ENCODE data around the gene TXLNG. TPM values are rescaled to one million over a fixed set of nuclear protein-coding genes. Genes with fewer than 3 reads are reported as not detected.

Gene TXLNG
- total and polyA plus RNA-seq, 2 of the 13 experiments (the other 11 are each of a cell fraction or from before 2014, with no cell fraction given) = 13.1 to 15.5 TPM

DNA sequence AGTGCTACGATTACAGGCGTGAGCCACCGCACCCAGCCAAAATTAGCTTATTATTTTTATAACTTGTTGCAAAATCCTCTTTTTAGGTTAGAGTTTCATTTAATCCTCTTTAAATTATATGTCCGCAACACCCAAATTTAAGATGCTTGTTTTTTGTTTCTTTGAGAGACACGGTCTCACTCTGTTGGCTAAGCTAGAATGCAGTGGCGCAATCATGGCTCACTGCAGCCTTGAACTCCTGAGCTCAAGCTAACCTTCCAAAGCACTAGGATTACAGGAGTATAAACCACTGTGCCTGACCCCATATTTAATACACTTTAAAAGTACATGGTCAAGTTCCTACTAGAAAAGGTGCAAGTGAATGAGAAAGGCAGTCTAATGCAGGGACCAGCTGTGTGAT lies 81.7 kb downstream of the TXLNG start:
- Histone ChIP-seq H3K27me3 (ENCODE audit: control insufficient read depth in 1 of 2, insufficient read depth in 2 of 2, low read length in 2 of 2) (no peaks in the 10 kb centered on the region; a peak in 1 of 5 replicates), H4K20me1 (ENCODE audit: insufficient read depth, low read length) (peaks cover 7% of the 10 kb centered on the region; the same call in 1 of the 2 replicates), H3K27ac (ENCODE audit: extremely low read length, insufficient read depth, low read length) (peak overlapping the region; percentile 12), H3K79me2 (ENCODE audit: insufficient read depth, low read length) (peaks cover 57% of the 10 kb centered on the region), H3K4me2 (ENCODE audit: low read depth, low read length) (peak overlapping the region; percentile 73), H3K4me1 (ENCODE audit: insufficient read depth, low read length) (peaks cover 33% of the 10 kb centered on the region; the same call in 1 of the 2 replicates), H3K36me3 (replicated peaks in 1 of 2; ENCODE audit: control insufficient read depth in 1 of 2, insufficient read depth in 2 of 2, low read length in 2 of 2) (0 out of 5 replicates have a peak, but pooled peaks cover 1 to 3% of the 10 kb centered on the region in 2 experiments), H2AFZ (ENCODE audit: low read length) (no peak overlapping the region), H3K9me3 (ENCODE audit: low read length) (no peaks in the 10 kb centered on the region), H3K4me3 (replicated peaks in 1 of 3; ENCODE audit: insufficient read depth in 1 of 3, low read depth in 2 of 3, low read length in 3 of 3) (peak overlapping the region; percentile 60 to 76 (median 62); a peak in 3 of 6 replicates), H3K9ac (ENCODE audit: insufficient read depth, low read depth, low read length) (no peak overlapping the region)
- intact Hi-C loops (cut with micrococcal nuclease; ENCODE audit: unreplicated experiment) (no loop called here), in situ Hi-C loops (cut with HindIII; ENCODE audit: extremely low pct_ligation_motif_present, low pct_unique_long_range_greater_than_20kb) (no loop called here)
- TF ChIP-seq GATAD2A (CRISPR knock-in tag; IDR thresholded peaks at IDR 0.05) (peak; percentile 40; the same call in 1 of the 2 replicates), SUZ12 (IDR thresholded peaks at IDR 0.05; ENCODE audit: low read depth, low read length) (no peak), NR2F6 (IDR thresholded peaks at IDR 0.05) (peak; percentile 32; the same call in 1 of the 2 replicates), NR2F6 (CRISPR knock-in tag; IDR thresholded peaks at IDR 0.05) (peak; percentile 41; the same call in 1 of the 2 replicates), KLF6 (CRISPR knock-in tag; IDR thresholded peaks at IDR 0.05) (no peak), HOXD1 (CRISPR knock-in tag; IDR thresholded peaks at IDR 0.05) (no peak), IRF2 (CRISPR knock-in tag; IDR thresholded peaks at IDR 0.05) (0 out of 2 replicates have a peak, but pooled peaks have one; percentile 17), CEBPG (CRISPR knock-in tag; IDR thresholded peaks at IDR 0.05) (peak; percentile 84), BCL6 (CRISPR knock-in tag; IDR thresholded peaks at IDR 0.05) (0 out of 2 replicates have a peak, but pooled peaks have one; percentile 18), ZNF263 (CRISPR knock-in tag; IDR thresholded peaks at IDR 0.05) (no peak), CEBPB (IDR thresholded peaks at IDR 0.05; ENCODE audit: borderline replicate concordance, low read depth, low read length) (peak; percentile 83), SAP130 (CRISPR knock-in tag; IDR thresholded peaks at IDR 0.05; ENCODE audit: low read depth) (0 out of 2 replicates have a peak, but pooled peaks have one; percentile 38), RARA (CRISPR knock-in tag; IDR thresholded peaks at IDR 0.05) (peak; percentile 33; the same call in 1 of the 2 replicates), FOXM1 (CRISPR knock-in tag; IDR thresholded peaks at IDR 0.05) (no peak), HNF4A (CRISPR knock-in tag; IDR thresholded peaks at IDR 0.05) (peak; percentile 63), KDM6A (CRISPR knock-in tag; IDR thresholded peaks at IDR 0.05; ENCODE audit: low read depth) (no peak), ZNF207 (IDR thresholded peaks at IDR 0.05; ENCODE audit: borderline replicate concordance) (no peak)
- TF ChIP-seq, protein P1, sequence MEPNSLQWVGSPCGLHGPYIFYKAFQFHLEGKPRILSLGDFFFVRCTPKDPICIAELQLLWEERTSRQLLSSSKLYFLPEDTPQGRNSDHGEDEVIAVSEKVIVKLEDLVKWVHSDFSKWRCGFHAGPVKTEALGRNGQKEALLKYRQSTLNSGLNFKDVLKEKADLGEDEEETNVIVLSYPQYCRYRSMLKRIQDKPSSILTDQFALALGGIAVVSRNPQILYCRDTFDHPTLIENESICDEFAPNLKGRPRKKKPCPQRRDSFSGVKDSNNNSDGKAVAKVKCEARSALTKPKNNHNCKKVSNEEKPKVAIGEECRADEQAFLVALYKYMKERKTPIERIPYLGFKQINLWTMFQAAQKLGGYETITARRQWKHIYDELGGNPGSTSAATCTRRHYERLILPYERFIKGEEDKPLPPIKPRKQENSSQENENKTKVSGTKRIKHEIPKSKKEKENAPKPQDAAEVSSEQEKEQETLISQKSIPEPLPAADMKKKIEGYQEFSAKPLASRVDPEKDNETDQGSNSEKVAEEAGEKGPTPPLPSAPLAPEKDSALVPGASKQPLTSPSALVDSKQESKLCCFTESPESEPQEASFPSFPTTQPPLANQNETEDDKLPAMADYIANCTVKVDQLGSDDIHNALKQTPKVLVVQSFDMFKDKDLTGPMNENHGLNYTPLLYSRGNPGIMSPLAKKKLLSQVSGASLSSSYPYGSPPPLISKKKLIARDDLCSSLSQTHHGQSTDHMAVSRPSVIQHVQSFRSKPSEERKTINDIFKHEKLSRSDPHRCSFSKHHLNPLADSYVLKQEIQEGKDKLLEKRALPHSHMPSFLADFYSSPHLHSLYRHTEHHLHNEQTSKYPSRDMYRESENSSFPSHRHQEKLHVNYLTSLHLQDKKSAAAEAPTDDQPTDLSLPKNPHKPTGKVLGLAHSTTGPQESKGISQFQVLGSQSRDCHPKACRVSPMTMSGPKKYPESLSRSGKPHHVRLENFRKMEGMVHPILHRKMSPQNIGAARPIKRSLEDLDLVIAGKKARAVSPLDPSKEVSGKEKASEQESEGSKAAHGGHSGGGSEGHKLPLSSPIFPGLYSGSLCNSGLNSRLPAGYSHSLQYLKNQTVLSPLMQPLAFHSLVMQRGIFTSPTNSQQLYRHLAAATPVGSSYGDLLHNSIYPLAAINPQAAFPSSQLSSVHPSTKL (CRISPR knock-in tag; IDR thresholded peaks at IDR 0.05) = 0 out of 2 replicates have a peak, but pooled peaks have one; percentile 25
- TF ChIP-seq, protein P2, sequence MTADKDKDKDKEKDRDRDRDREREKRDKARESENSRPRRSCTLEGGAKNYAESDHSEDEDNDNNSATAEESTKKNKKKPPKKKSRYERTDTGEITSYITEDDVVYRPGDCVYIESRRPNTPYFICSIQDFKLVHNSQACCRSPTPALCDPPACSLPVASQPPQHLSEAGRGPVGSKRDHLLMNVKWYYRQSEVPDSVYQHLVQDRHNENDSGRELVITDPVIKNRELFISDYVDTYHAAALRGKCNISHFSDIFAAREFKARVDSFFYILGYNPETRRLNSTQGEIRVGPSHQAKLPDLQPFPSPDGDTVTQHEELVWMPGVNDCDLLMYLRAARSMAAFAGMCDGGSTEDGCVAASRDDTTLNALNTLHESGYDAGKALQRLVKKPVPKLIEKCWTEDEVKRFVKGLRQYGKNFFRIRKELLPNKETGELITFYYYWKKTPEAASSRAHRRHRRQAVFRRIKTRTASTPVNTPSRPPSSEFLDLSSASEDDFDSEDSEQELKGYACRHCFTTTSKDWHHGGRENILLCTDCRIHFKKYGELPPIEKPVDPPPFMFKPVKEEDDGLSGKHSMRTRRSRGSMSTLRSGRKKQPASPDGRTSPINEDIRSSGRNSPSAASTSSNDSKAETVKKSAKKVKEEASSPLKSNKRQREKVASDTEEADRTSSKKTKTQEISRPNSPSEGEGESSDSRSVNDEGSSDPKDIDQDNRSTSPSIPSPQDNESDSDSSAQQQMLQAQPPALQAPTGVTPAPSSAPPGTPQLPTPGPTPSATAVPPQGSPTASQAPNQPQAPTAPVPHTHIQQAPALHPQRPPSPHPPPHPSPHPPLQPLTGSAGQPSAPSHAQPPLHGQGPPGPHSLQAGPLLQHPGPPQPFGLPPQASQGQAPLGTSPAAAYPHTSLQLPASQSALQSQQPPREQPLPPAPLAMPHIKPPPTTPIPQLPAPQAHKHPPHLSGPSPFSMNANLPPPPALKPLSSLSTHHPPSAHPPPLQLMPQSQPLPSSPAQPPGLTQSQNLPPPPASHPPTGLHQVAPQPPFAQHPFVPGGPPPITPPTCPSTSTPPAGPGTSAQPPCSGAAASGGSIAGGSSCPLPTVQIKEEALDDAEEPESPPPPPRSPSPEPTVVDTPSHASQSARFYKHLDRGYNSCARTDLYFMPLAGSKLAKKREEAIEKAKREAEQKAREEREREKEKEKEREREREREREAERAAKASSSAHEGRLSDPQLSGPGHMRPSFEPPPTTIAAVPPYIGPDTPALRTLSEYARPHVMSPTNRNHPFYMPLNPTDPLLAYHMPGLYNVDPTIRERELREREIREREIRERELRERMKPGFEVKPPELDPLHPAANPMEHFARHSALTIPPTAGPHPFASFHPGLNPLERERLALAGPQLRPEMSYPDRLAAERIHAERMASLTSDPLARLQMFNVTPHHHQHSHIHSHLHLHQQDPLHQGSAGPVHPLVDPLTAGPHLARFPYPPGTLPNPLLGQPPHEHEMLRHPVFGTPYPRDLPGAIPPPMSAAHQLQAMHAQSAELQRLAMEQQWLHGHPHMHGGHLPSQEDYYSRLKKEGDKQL (CRISPR knock-in tag; IDR thresholded peaks at IDR 0.05; ENCODE audit: low read depth) = no peak
- DNase-seq (ENCODE audit: low spot score) (peak; percentile 38), ATAC-seq (no peak), FAIRE-seq (peak; percentile 67)
- WGBS (ENCODE audit: low lambda C conversion rate) = 65% methylated on average over 6 of the region's 6 CpGs
- CTCF ChIA-PET (ENCODE audit: low intra/inter-chr PET ratio, low total read pairs) = no interaction called here
- no TSS peak for BruUV-seq (replicated peaks)
- POLR2A ChIA-PET = interaction anchor here (0.6 to 0.9 kb wide), 2 partner anchors 89 to 96 kb away, joined by 4 to 6 read pairs; no protein-coding TSS in a partner anchor
